ENCODE results near the gene TMEM273. TPM values are rescaled to one million over a fixed set of nuclear protein-coding genes. Genes with fewer than 3 reads are reported as not detected.

TMEM273 gene
- polyA plus RNA-seq, 1 of the 3 experiments (the other 2 are of a cell fraction): not detected

- no peak overlapping the region for H3K9ac ChIP-seq
- CTCF ChIA-PET: interaction anchor here (0.9 to 2.0 kb wide), 7 partner anchors 8 to 495 kb away, joined by 3 to 7 read pairs (median 3); partner anchors contain the start of gene VSTM4
- no peaks in the 10 kb centered on the region for H3K9me3 ChIP-seq
- no peak overlapping the region for H3K4me3 ChIP-seq (ENCODE audit: low read depth in 2 of 2, low read length in 1 of 2)
- no peaks in the 10 kb centered on the region for H4K20me1 ChIP-seq (ENCODE audit: insufficient read depth)
- 0% methylated on average over 2 of the region's 2 CpGs for WGBS (ENCODE audit: low lambda C conversion rate)
- H3K9me2 ChIP-seq: no peaks in the 10 kb centered on the region
- H3K36me3 ChIP-seq (replicated peaks in 1 of 2; ENCODE audit: control insufficient read depth in 1 of 2, insufficient read depth in 2 of 2, low read length in 1 of 2): no peaks in the 10 kb centered on the region
- H3K27me3 ChIP-seq (ENCODE audit: insufficient read depth): no peaks in the 10 kb centered on the region
- no peaks in the 10 kb centered on the region for H3F3A ChIP-seq (replicated peaks; ENCODE audit: insufficient read depth)
- POLR2A ChIA-PET: interaction anchor here (0.6 kb wide), 2 partner anchors 31 to 62 kb away, joined by 3 to 4 read pairs; no protein-coding TSS in a partner anchor
- H3K4me2 ChIP-seq: no peak overlapping the region
- DNase-seq: peak; percentile 72
- peak overlapping the region in 1 of 2 experiments; percentile 99; a peak in 2 of 4 replicates for H3K27ac ChIP-seq (ENCODE audit: low read depth in 2 of 2, low read length in 1 of 2)
- H2AFZ ChIP-seq (ENCODE audit: low read depth): no peak overlapping the region
- H3K4me1 ChIP-seq (ENCODE audit: control insufficient read depth in 1 of 2, insufficient read depth in 2 of 2, low read depth in 1 of 2, low read length in 1 of 2): peaks cover 0 to 38% of the 10 kb centered on the region in 2 experiments; a peak in 2 of 4 replicates
- H3K79me2 ChIP-seq (ENCODE audit: insufficient read depth): no peaks in the 10 kb centered on the region
- no peak for TF ChIP-seq USF2 (IDR thresholded peaks at IDR 0.05; ENCODE audit: borderline replicate concordance, low read depth, low read length)
- no peak for TF ChIP-seq RXRA (IDR thresholded peaks at IDR 0.05; ENCODE audit: borderline replicate concordance, low read depth)
- peak; percentile 34; the same call in 1 of the 2 replicates for TF ChIP-seq MXI1 (IDR thresholded peaks at IDR 0.05; ENCODE audit: low read depth, low read length)
- no peak; the same call in 1 of the 2 replicates for TF ChIP-seq RFX5 (IDR thresholded peaks at IDR 0.05; ENCODE audit: low read length)
- TF ChIP-seq, protein P1, sequence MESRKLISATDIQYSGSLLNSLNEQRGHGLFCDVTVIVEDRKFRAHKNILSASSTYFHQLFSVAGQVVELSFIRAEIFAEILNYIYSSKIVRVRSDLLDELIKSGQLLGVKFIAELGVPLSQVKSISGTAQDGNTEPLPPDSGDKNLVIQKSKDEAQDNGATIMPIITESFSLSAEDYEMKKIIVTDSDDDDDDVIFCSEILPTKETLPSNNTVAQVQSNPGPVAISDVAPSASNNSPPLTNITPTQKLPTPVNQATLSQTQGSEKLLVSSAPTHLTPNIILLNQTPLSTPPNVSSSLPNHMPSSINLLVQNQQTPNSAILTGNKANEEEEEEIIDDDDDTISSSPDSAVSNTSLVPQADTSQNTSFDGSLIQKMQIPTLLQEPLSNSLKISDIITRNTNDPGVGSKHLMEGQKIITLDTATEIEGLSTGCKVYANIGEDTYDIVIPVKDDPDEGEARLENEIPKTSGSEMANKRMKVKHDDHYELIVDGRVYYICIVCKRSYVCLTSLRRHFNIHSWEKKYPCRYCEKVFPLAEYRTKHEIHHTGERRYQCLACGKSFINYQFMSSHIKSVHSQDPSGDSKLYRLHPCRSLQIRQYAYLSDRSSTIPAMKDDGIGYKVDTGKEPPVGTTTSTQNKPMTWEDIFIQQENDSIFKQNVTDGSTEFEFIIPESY (IDR thresholded peaks at IDR 0.05; ENCODE audit: borderline replicate concordance, low read depth): no peak
- TF ChIP-seq EP300 (IDR thresholded peaks at IDR 0.05; ENCODE audit: borderline replicate concordance in 1 of 2, low read depth in 1 of 2, low read length in 1 of 2): peak in 1 of 2 experiments; percentile 92; a peak in 2 of 4 replicates
- TF ChIP-seq GABPA (IDR thresholded peaks at IDR 0.05; ENCODE audit: low read depth): no peak
- TF ChIP-seq SIN3A (IDR thresholded peaks at IDR 0.05; ENCODE audit: borderline replicate concordance, low read depth, low read length): no peak
- TF ChIP-seq PBX3 (IDR thresholded peaks at IDR 0.05): no peak
- peak; percentile 62 for TF ChIP-seq CHD2 (IDR thresholded peaks at IDR 0.05; ENCODE audit: low read length, partially characterized antibody)
- TF ChIP-seq EZH2phosphoT487 (IDR thresholded peaks at IDR 0.05; ENCODE audit: borderline replicate concordance, low read depth): no peak
- TF ChIP-seq RCOR1 (IDR thresholded peaks at IDR 0.05; ENCODE audit: low read length): peak; percentile 80
- no peak for TF ChIP-seq SMC3 (IDR thresholded peaks at IDR 0.05; ENCODE audit: low read depth, low read length)
- peak; percentile 75 for TF ChIP-seq FOXJ3 (CRISPR knock-in tag; IDR thresholded peaks at IDR 0.05)
- TF ChIP-seq JUND (IDR thresholded peaks at IDR 0.05): no peak
- no peak for TF ChIP-seq REST (IDR thresholded peaks at IDR 0.05; ENCODE audit: low read depth, low read length)
- TF ChIP-seq MEF2A (IDR thresholded peaks at IDR 0.05; ENCODE audit: borderline replicate concordance, low read depth): no peak
- no peak for TF ChIP-seq CTCF (IDR thresholded peaks at IDR 0.05)
- TF ChIP-seq USF1 (IDR thresholded peaks at IDR 0.05; ENCODE audit: borderline replicate concordance, low read depth): no peak
- no peak for TF ChIP-seq ELF1 (IDR thresholded peaks at IDR 0.05)
- TF ChIP-seq GATA2 (CRISPR knock-in tag; IDR thresholded peaks at IDR 0.05): peak; percentile 90
- TF ChIP-seq NFIC (IDR thresholded peaks at IDR 0.05; ENCODE audit: borderline replicate concordance): no peak
- TF ChIP-seq RAD21 (IDR thresholded peaks at IDR 0.05; ENCODE audit: low read length): peak; percentile 35; the same call in 1 of the 2 replicates
- no peak for TF ChIP-seq TAF1 (IDR thresholded peaks at IDR 0.05; ENCODE audit: borderline replicate concordance, low read depth, low read length)
Observed at GRCh38 chr10:49151025-49151445, 37.2 kb downstream of the TMEM273 start.

All from SK-N-SH (cell line).